ENCODE measurements around the gene ZMIZ2.

GRCh38 chr7:44755698-44756627 is 7.3 kb downstream of the ZMIZ2 start:
- TF ChIP-seq EP300 (IDR thresholded peaks at IDR 0.05) (no peak), POLR2A (IDR thresholded peaks at IDR 0.05) (no peak)
- TF ChIP-seq, protein P1, sequence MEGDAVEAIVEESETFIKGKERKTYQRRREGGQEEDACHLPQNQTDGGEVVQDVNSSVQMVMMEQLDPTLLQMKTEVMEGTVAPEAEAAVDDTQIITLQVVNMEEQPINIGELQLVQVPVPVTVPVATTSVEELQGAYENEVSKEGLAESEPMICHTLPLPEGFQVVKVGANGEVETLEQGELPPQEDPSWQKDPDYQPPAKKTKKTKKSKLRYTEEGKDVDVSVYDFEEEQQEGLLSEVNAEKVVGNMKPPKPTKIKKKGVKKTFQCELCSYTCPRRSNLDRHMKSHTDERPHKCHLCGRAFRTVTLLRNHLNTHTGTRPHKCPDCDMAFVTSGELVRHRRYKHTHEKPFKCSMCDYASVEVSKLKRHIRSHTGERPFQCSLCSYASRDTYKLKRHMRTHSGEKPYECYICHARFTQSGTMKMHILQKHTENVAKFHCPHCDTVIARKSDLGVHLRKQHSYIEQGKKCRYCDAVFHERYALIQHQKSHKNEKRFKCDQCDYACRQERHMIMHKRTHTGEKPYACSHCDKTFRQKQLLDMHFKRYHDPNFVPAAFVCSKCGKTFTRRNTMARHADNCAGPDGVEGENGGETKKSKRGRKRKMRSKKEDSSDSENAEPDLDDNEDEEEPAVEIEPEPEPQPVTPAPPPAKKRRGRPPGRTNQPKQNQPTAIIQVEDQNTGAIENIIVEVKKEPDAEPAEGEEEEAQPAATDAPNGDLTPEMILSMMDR (IDR thresholded peaks at IDR 0.05), result no peak
